K562 (cell line): ENCODE measurements around the gene COX14. TPM values are rescaled to one million over a fixed set of nuclear protein-coding genes. Genes with fewer than 3 reads are reported as not detected.

ENCODE experiments used
- ATAC-seq: fragments of 200-7000 bp; cut with Tn5 transposase; 3 replicates; pipeline ENCODE4 v1.9.1; 2020; ENCODE audit warnings: moderate library complexity
- BruUV-seq: library from RNA; stranded (reverse); fragments of 400-500 nt; replicated peaks from 2 replicates; lab custom pipeline; 2021; lab: Mats Ljungman, UMichigan
- CTCF ChIA-PET: fragments of 300-600 bp; formaldehyde crosslinking; extraction: SDS; loops from one replicate; lab custom pipeline; 2021; ENCODE audit warnings: low intra/inter-chr PET ratio; lab: Yijun Ruan, JAX
- POLR2A ChIA-PET: fragments of 300-600, 350-650 bp; sonication (Branson Sonifier 250); formaldehyde crosslinking; extraction: SDS; loops from one replicate; lab custom pipeline; 2021; ENCODE audit warnings: antibody characterized with exemption, inconsistent platforms; lab: Yijun Ruan, JAX
- DNase-seq, 4 experiments: peaks; one replicate each; pipeline versions ENCODE4 v3.0.0 to v3.0.0-alpha.2; 2011 to 2018; ENCODE audit warnings: low spot score in 3 of 4, mixed read lengths in 3 of 4; ENCODE audit errors: extremely low read depth in 1 of 4
- FAIRE-seq: peaks from 2 replicates; lab custom pipeline; 2011; peaks lifted over from hg19 to GRCh38; lab: Jason Lieb, UNC
- H2AFZ ChIP-seq: 2 replicates; pipeline ENCODE4 v1.6.0; 2011; ENCODE audit warnings: low read depth, low read length, control low read depth, inconsistent platforms
- H3K27ac ChIP-seq: fragments of 200-600 bp; 3 replicates; pipeline ENCODE4 v1.8.0; 2011; ENCODE audit warnings: low read depth, mild to moderate bottlenecking, control low read depth, inconsistent platforms, low read length, moderate library complexity, mixed read lengths; ENCODE audit errors: extremely low read depth
- H3K27me3 ChIP-seq, 2 experiments: fragments of 300-600 bp in 1 of 2; 2 replicates in 1 of 2; 3 replicates in 1 of 2; pipeline versions ENCODE4 v1.6.0 to v1.8.0; 2011; ENCODE audit warnings: inconsistent platforms in 2 of 2, low read length in 2 of 2, mild to moderate bottlenecking in 1 of 2, mixed read lengths in 1 of 2, moderate library complexity in 1 of 2; ENCODE audit not compliant: control insufficient read depth in 2 of 2, insufficient read depth in 2 of 2
- H3K36me3 ChIP-seq: fragments of 300-600 bp; 3 replicates; pipeline ENCODE4 v1.8.0; 2011; ENCODE audit warnings: mild to moderate bottlenecking, low read length, inconsistent platforms; ENCODE audit not compliant: control insufficient read depth, insufficient read depth
- H3K4me1 ChIP-seq, 2 experiments: fragments of 200-600 bp in 1 of 2; replicated peaks in 1 of 2; 2 replicates in 1 of 2; 3 replicates in 1 of 2; pipeline versions ENCODE4 v1.5.1 to v1.8.0; 2011; ENCODE audit warnings: inconsistent platforms in 2 of 2, low read length in 2 of 2, mild to moderate bottlenecking in 1 of 2, mixed read lengths in 1 of 2, moderate library complexity in 1 of 2; ENCODE audit not compliant: control insufficient read depth in 2 of 2, insufficient read depth in 2 of 2
- H3K4me2 ChIP-seq: 2 replicates; pipeline ENCODE4 v1.6.1; 2011; ENCODE audit warnings: low read length, control low read depth, inconsistent platforms, mixed read lengths; ENCODE audit not compliant: insufficient read depth
- H3K4me3 ChIP-seq: fragments of 200-600 bp; sonication (generic), shearing (Covaris generic); 2 replicates; pipeline ENCODE4 v1.5.1; 2016; ENCODE audit warnings: control low read depth, inconsistent platforms
- H3K79me2 ChIP-seq: fragments of 200-600 bp; 3 replicates; pipeline ENCODE4 v1.8.0; 2011; ENCODE audit warnings: low read length, inconsistent platforms; ENCODE audit not compliant: control insufficient read depth, insufficient read depth
- H3K9ac ChIP-seq, 2 experiments: 2 replicates each; pipeline versions ENCODE4 v1.6.0 to v1.6.1; 2011; ENCODE audit warnings: low read depth in 2 of 2, low read length in 2 of 2, control low read depth in 1 of 2, inconsistent platforms in 1 of 2, mild to moderate bottlenecking in 1 of 2, mixed read lengths in 1 of 2; ENCODE audit not compliant: insufficient read depth in 1 of 2
- H3K9me1 ChIP-seq: one replicate; pipeline ENCODE4 v1.6.0; 2011; ENCODE audit warnings: inconsistent platforms, mild to moderate bottlenecking, low read length, moderate library complexity; ENCODE audit not compliant: control insufficient read depth, insufficient read depth
- H3K9me3 ChIP-seq: replicated peaks from 2 replicates; pipeline ENCODE4 v1.5.1; 2011; ENCODE audit warnings: low read depth, low read length, inconsistent platforms; ENCODE audit not compliant: control insufficient read depth, insufficient read depth
- H4K20me1 ChIP-seq: replicated peaks from 2 replicates; pipeline ENCODE4 v1.6.1; 2011; ENCODE audit warnings: low read length, inconsistent platforms, mixed read lengths; ENCODE audit not compliant: control insufficient read depth, insufficient read depth
- GABPA ChIP-seq: fragments of 200-800 bp; sonication (Bioruptor generic); conservative IDR thresholded peaks from 2 replicates; pipeline ENCODE4 v1.6.1; 2016; ENCODE audit warnings: low read depth, missing genetic modification characterization, missing compliant biosample characterization
- HNRNPUL1 ChIP-seq: fragments of 200-400 bp; formaldehyde crosslinking; IDR thresholded peaks from 2 replicates; pipeline ENCODE4 v1.6.1; 2017; ENCODE audit warnings: low read length
- MAFF ChIP-seq: IDR thresholded peaks from 2 replicates; pipeline ENCODE4 v1.6.1; 2012; ENCODE audit warnings: low read length, improper control_type of control experiment
- NCOA6 ChIP-seq: fragments of 450-650 bp; IDR thresholded peaks from 2 replicates; pipeline ENCODE4 v1.6.1; 2017; ENCODE audit warnings: mild to moderate bottlenecking
- NR4A1 ChIP-seq, 2 experiments: fragments of 250-450 bp in 1 of 2; fragments of 450-650 bp in 1 of 2; sonication (Bioruptor Pico) in 1 of 2; IDR thresholded peaks; 2 replicates each; pipeline versions ENCODE4 v1.4.0 to v1.6.1; 2016 to 2020; ENCODE audit warnings: mild to moderate bottlenecking in 2 of 2, missing compliant biosample characterization in 1 of 2, missing genetic modification characterization in 1 of 2, moderate library complexity in 1 of 2
- SP1 ChIP-seq: sonication (generic); formaldehyde crosslinking; IDR thresholded peaks from 2 replicates; pipeline ENCODE4 v1.8.1; 2022; ENCODE audit warnings: mild to moderate bottlenecking, missing genetic modification reagents
- U2AF1 ChIP-seq: fragments of 200-400 bp; formaldehyde crosslinking; optimal IDR thresholded peaks from 2 replicates; pipeline ENCODE3; 2017; ENCODE audit warnings: mild to moderate bottlenecking, low read depth, low read length, moderate library complexity
- ZKSCAN8 ChIP-seq: fragments of 200-800 bp; sonication (Bioruptor generic); IDR thresholded peaks from 2 replicates; pipeline ENCODE4 v1.6.1; 2016; ENCODE audit warnings: missing genetic modification characterization, missing compliant biosample characterization
- ZNF124 ChIP-seq: sonication (generic); formaldehyde crosslinking; IDR thresholded peaks from 2 replicates; pipeline ENCODE4 v1.8.1; 2022; ENCODE audit warnings: missing genetic modification reagents
- ZNF23 ChIP-seq: fragments of 250-450 bp; sonication (Bioruptor Pico); IDR thresholded peaks from 2 replicates; pipeline ENCODE4 v1.4.0; 2020; ENCODE audit warnings: mild to moderate bottlenecking
- ZNF778 ChIP-seq: fragments of 450-650 bp; formaldehyde crosslinking; IDR thresholded peaks from 2 replicates; pipeline ENCODE4 v1.4.0; 2020; ENCODE audit warnings: mild to moderate bottlenecking, moderate library complexity
- WGBS: fragments of 100-300 bp; shearing (Covaris generic); methylation state at CpG from one replicate; pipeline ENCODE4 v1.1.6; 2016; ENCODE audit warnings: low coverage, mixed read lengths; ENCODE audit not compliant: insufficient coverage; ENCODE audit errors: missing lambda C conversion rate; 5-methylcytosine and 5-hydroxymethylcytosine counted together
- in situ Hi-C: fragments of 300-500 bp; cut with MboI; formaldehyde crosslinking; loops from 4 replicates; pipeline ENCODE4 v1.15.0; 2018; ENCODE audit warnings: inconsistent platforms, mixed read lengths
- intact Hi-C: fragments of 100-400 bp; cut with micrococcal nuclease; formaldehyde crosslinking; loops from 2 replicates; pipeline ENCODE4 v1.14.2; 2022
- polyA plus RNA-seq, 8 experiments: library from polyadenylated mRNA; depleted of rRNA in 4 of 8; stranded (reverse) in 5 of 8; unstranded in 3 of 8; fragments of >200 nt; fragmentation: Nextera tagmentation in 2 of 8; fragmentation: Illumina TruSeq in 1 of 8; extraction: Ambion mirVana in 2 of 8; extraction: Trizol in 1 of 8; gene quantifications; 2 replicates each; pipeline versions ENCODE4 v1.2.1 to v1.2.3, GENCODE V29; 2011 to 2014; ENCODE audit warnings: inconsistent platforms in 1 of 8, missing spikeins in 1 of 8
- total RNA-seq, 7 experiments: library from RNA; depleted of rRNA in 6 of 7; stranded (reverse); fragments of >200 nt in 6 of 7; fragmentation: Illumina TruSeq in 2 of 7; extraction: Trizol in 2 of 7; gene quantifications; 2 replicates each; pipeline versions ENCODE4 v1.2.1 to v1.2.3, GENCODE V29; 2011 to 2021; ENCODE audit warnings: low replicate concordance in 1 of 7
- TF ChIP-seq, protein P1 (sequence below), 2 experiments: IDR thresholded peaks; 2 replicates each; pipeline ENCODE4 v1.6.1; 2012; ENCODE audit warnings: improper control_type of control experiment in 2 of 2, low read depth in 2 of 2, low read length in 2 of 2, borderline replicate concordance in 1 of 2
- TF ChIP-seq, protein P2 (sequence below): fragments of 250-450 bp; sonication (Bioruptor Pico); IDR thresholded peaks from 2 replicates; pipeline ENCODE4 v1.8.0; 2021; ENCODE audit warnings: borderline replicate concordance, mild to moderate bottlenecking, moderate library complexity; ENCODE audit not compliant: poor library complexity, severe bottlenecking
- TF ChIP-seq, protein P3 (sequence below): sonication (generic); formaldehyde crosslinking; IDR thresholded peaks from 2 replicates; pipeline ENCODE4 v1.8.0; 2022; ENCODE audit warnings: missing genetic modification reagents, mild to moderate bottlenecking, borderline replicate concordance

The COX14 gene
- total and polyA plus RNA-seq, 9 of the 15 experiments (the other 6 are each of a cell fraction or from before 2014, with no cell fraction given): 44.4 to 269 (median 53.4) TPM

DNA sequence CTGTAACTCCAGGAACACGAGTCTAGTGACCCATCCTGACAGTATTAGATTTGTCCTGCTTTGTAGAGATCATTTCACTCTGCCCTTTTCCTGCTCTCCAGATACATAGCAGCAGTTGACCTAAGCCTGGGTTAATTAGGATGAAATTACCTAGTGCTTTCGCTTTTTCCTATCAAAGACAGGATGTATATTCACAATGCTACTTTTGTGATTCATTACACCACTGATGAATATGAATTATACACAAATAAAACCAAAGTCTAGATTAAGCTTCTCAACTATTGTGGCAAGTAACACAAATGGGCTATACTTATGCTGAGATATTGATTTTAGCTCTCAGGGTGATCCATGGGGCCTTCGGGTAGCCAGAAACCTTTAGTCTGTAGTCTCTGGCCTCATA lies 37.3 kb downstream of the COX14 start:
- H2AFZ ChIP-seq: no peak overlapping the region
- no peak overlapping the region for H3K27ac ChIP-seq
- peaks cover 0 to 4% of the 10 kb centered on the region in 2 experiments; a peak in 1 of 5 replicates for H3K4me1 ChIP-seq
- H3K9me3 ChIP-seq: no peaks in the 10 kb centered on the region
- ChIA-PET CTCF (no interaction called here), POLR2A (interaction anchor here (1.1 to 2.4 kb wide), 2 partner anchors 19 to 37 kb away, joined by 3 to 10 read pairs; partner anchors contain the start of gene COX14)
- BruUV-seq: no TSS peak
- no peak overlapping the region for H3K4me3 ChIP-seq
- intact Hi-C loops: no loop called here
- no peak for TF ChIP-seq GABPA
- TF ChIP-seq ZNF778 (CRISPR knock-in tag): no peak
- no peak for TF ChIP-seq NR4A1 (CRISPR knock-in tag; IDR thresholded peaks at IDR 0.05)
- no peak for TF ChIP-seq NR4A1 (tag; IDR thresholded peaks at IDR 0.05)
- TF ChIP-seq, protein P1, sequence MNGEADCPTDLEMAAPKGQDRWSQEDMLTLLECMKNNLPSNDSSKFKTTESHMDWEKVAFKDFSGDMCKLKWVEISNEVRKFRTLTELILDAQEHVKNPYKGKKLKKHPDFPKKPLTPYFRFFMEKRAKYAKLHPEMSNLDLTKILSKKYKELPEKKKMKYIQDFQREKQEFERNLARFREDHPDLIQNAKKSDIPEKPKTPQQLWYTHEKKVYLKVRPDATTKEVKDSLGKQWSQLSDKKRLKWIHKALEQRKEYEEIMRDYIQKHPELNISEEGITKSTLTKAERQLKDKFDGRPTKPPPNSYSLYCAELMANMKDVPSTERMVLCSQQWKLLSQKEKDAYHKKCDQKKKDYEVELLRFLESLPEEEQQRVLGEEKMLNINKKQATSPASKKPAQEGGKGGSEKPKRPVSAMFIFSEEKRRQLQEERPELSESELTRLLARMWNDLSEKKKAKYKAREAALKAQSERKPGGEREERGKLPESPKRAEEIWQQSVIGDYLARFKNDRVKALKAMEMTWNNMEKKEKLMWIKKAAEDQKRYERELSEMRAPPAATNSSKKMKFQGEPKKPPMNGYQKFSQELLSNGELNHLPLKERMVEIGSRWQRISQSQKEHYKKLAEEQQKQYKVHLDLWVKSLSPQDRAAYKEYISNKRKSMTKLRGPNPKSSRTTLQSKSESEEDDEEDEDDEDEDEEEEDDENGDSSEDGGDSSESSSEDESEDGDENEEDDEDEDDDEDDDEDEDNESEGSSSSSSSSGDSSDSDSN (IDR thresholded peaks at IDR 0.05; ENCODE audit: borderline replicate concordance in 1 of 2, low read depth in 2 of 2, low read length in 2 of 2): no peak
- no peak for TF ChIP-seq U2AF1
- no peak for TF ChIP-seq MAFF
- no peak for TF ChIP-seq ZNF23 (CRISPR knock-in tag)
- no peak for TF ChIP-seq ZNF124 (CRISPR knock-in tag)
- TF ChIP-seq HNRNPUL1: no peak
- no peak for TF ChIP-seq ZKSCAN8 (CRISPR knock-in tag)
- TF ChIP-seq, protein P2, sequence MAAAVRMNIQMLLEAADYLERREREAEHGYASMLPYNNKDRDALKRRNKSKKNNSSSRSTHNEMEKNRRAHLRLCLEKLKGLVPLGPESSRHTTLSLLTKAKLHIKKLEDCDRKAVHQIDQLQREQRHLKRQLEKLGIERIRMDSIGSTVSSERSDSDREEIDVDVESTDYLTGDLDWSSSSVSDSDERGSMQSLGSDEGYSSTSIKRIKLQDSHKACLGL (CRISPR knock-in tag): no peak
- no peak for TF ChIP-seq SP1
- TF ChIP-seq, protein P3, sequence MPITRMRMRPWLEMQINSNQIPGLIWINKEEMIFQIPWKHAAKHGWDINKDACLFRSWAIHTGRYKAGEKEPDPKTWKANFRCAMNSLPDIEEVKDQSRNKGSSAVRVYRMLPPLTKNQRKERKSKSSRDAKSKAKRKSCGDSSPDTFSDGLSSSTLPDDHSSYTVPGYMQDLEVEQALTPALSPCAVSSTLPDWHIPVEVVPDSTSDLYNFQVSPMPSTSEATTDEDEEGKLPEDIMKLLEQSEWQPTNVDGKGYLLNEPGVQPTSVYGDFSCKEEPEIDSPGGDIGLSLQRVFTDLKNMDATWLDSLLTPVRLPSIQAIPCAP (CRISPR knock-in tag): no peak
- TF ChIP-seq NCOA6: no peak
- no peak overlapping the region for H3K9ac ChIP-seq
- no peak for DNase-seq
- WGBS: 53% methylated on average over 3 of the region's 3 CpGs
- H3K79me2 ChIP-seq: peaks cover 10% of the 10 kb centered on the region; the same call in 2 of the 3 replicates
- no peaks in the 10 kb centered on the region for H3K27me3 ChIP-seq
- no peak overlapping the region for H3K4me2 ChIP-seq
- H3K9me1 ChIP-seq: no peaks in the 10 kb centered on the region
- H4K20me1 ChIP-seq: 0 out of 2 replicates have a peak, but pooled peaks cover 5% of the 10 kb centered on the region
- H3K36me3 ChIP-seq: peaks cover 2% of the 10 kb centered on the region; the same call in 1 of the 3 replicates
- FAIRE-seq: no peak
- in situ Hi-C loops: no loop called here
- no peak for ATAC-seq
